ENCODE measurements around the gene DYNC2LI1.

DYNC2LI1 gene

GRCh38 chr2:43824512-43824911, 50.7 kb downstream of the DYNC2LI1 start:
- DNase-seq (ENCODE audit: extremely low read depth, low read depth): no peak
- TF ChIP-seq CTCF (IDR thresholded peaks at IDR 0.05; ENCODE audit: low read depth, low read length): no peak

DNA sequence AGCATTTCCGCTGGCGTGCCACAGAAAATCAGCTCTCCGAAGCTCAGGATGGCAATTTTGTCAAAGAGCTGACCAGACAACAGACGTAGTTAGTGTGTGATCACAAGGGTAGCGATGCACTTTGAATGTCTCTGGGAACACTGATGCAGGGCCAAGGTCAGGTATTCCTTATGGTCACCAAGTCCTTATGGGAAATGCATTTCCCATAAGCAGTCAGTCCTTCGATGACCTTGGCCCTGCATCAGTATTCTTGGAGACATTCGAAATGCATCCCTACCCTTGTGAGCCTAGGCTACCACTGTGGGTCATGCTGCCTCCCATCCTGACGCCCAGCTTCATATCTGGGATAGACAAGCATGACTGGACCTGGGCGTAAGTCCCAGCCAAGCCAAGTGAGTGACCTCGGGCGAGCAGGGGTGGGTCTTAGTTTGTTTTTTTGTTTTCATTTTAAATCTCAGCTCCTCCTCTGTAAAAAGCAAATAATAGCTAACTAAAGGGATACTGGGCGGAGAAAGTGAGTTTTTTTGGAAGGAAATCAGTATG, 51.2 kb downstream of the DYNC2LI1 start:
- no peak for DNase-seq (ENCODE audit: extremely low read depth, low read depth)
- TF ChIP-seq CTCF (IDR thresholded peaks at IDR 0.05; ENCODE audit: low read depth, low read length): no peak

- no peak for TF ChIP-seq CTCF (IDR thresholded peaks at IDR 0.05; ENCODE audit: low read depth, low read length)
- DNase-seq (ENCODE audit: extremely low read depth, low read depth): no peak
Observed at GRCh38 chr2:43825841-43826240, 52.0 kb downstream of the DYNC2LI1 start.

DNA sequence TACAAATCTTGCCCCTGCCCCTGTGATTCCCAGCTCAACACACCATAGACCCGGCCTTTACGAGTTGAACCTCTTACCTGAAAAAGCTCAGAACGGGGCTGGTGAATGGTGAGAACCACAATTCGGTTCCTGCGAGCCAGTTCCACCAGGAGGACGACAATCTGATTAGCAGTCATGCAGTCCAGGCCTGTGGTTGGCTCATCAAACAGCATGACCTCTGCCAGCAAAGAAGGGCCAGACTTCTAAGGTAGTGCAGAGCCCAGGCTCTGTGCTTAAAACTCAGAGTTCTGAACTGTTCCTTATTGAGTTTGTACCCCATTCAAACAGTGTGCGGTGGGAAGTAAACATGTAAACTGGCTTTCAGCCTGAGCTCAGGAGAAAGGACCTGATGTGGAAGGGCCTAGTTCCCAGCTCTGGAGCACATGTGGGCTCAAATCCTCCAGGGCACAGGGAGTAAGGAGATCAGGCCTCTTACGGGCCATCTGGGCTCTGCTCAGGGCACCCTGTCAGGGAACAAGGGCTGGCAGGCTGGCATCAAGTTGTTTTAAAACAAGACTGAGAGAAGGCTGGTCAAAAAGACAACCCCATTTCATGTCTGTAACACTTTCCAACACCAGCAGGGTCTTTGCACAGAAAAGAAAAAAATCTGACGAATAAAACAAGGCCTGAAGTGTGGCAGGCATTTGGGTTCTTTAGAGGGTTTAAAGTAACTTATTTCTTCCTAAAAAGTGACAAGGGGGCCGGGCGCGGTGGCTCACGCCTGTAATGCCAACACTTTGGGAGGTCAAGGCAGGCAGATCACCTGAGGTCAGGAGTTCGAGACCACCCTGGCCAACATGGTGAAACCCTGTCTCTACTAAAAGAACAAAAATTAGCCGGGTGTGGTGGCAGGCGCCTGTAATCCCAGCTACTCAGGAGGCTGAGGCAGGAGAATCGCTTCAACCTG, 52.7 kb downstream of the DYNC2LI1 start:
- TF ChIP-seq CTCF (IDR thresholded peaks at IDR 0.05; ENCODE audit: low read depth, low read length): no peak
- DNase-seq (ENCODE audit: extremely low read depth, low read depth): no peak

- DNase-seq (ENCODE audit: extremely low read depth, low read depth): no peak
- no peak for TF ChIP-seq CTCF (IDR thresholded peaks at IDR 0.05; ENCODE audit: low read depth, low read length)
Observed at GRCh38 chr2:43831543-43832294, 57.9 kb downstream of the DYNC2LI1 start.

- TF ChIP-seq CTCF (IDR thresholded peaks at IDR 0.05; ENCODE audit: low read depth, low read length): no peak
Observed at GRCh38 chr2:43832457-43832856, 58.6 kb downstream of the DYNC2LI1 start.

GRCh38 chr2:43837033-43837432, 63.2 kb downstream of the DYNC2LI1 start:
- no peak for TF ChIP-seq CTCF (IDR thresholded peaks at IDR 0.05; ENCODE audit: low read depth, low read length)
- no peak for DNase-seq (ENCODE audit: extremely low read depth, low read depth)

More at GRCh38 chr2:43832457-43832856, 58.6 kb downstream of the DYNC2LI1 start:
- no peak for DNase-seq (ENCODE audit: extremely low read depth, low read depth)

All from AG09319 (cell line).